CD4-positive, alpha-beta T cell (primary cell): ENCODE measurements around the gene CDH20. TPM values are rescaled to one million over a fixed set of nuclear protein-coding genes. Genes with fewer than 3 reads are reported as not detected.

Experiments
- ATAC-seq: fragments of 200-7000 bp; cut with Tn5 transposase; one replicate; pipeline ENCODE4 v1.10.0; 2022; ENCODE audit warnings: mild to moderate bottlenecking; ENCODE audit not compliant: poor library complexity
- CTCF ChIA-PET: fragments of 350-600 bp; sonication (Branson Sonifier 250); formaldehyde crosslinking; loops from one replicate; lab custom pipeline; 2021; ENCODE audit warnings: antibody characterized with exemption, inconsistent platforms; lab: Charles Lee
- POLR2A ChIA-PET: fragments of 350-600 bp; sonication (Branson Sonifier 250); formaldehyde crosslinking; loops from one replicate; lab custom pipeline; 2021; ENCODE audit warnings: antibody characterized with exemption, inconsistent platforms; lab: Charles Lee
- DNase-seq, 14 experiments: peaks; one replicate each; pipeline ENCODE4 v3.0.0-alpha.2; 2013 to 2020; ENCODE audit warnings: mixed read lengths in 2 of 14
- H3K27ac ChIP-seq, 2 donors: one replicate each; pipeline versions ENCODE4 v1.5.1 to v1.7.0; 2013; ENCODE audit warnings: low read length in 2 of 2, low read depth in 1 of 2, mild to moderate bottlenecking in 1 of 2
- H3K27me3 ChIP-seq, 2 experiments: 1 replicate in 1 of 2; 2 replicates in 1 of 2; pipeline versions ENCODE4 v1.6.1 to v1.7.0; 2013; ENCODE audit warnings: low read length in 2 of 2, control low read depth in 1 of 2, mild to moderate bottlenecking in 1 of 2, moderate library complexity in 1 of 2; ENCODE audit not compliant: insufficient read depth in 2 of 2, control insufficient read depth in 1 of 2
- H3K36me3 ChIP-seq: one replicate; pipeline ENCODE4 v1.6.1; 2013; ENCODE audit warnings: low read length, control low read depth; ENCODE audit not compliant: insufficient read depth
- H3K4me1 ChIP-seq: one replicate; pipeline ENCODE4 v1.6.1; 2013; ENCODE audit warnings: low read length, control low read depth; ENCODE audit not compliant: insufficient read depth
- H3K4me3 ChIP-seq: one replicate; pipeline ENCODE4 v1.5.1; 2013; ENCODE audit warnings: mild to moderate bottlenecking, low read length, moderate library complexity
- H3K9me3 ChIP-seq, 2 experiments: 1 replicate in 1 of 2; 2 replicates in 1 of 2; pipeline versions ENCODE4 v1.6.1 to v1.7.0; 2013; ENCODE audit warnings: low read length in 2 of 2, mild to moderate bottlenecking in 2 of 2, control low read depth in 1 of 2, moderate library complexity in 1 of 2; ENCODE audit not compliant: control insufficient read depth in 1 of 2, insufficient read depth in 1 of 2
- H3K27ac Mint-ChIP-seq: one replicate; pipeline ENCODE4 v1.8.0; 2020; ENCODE audit warnings: mixed read lengths
- H3K27me3 Mint-ChIP-seq: one replicate; pipeline ENCODE4 v1.8.0; 2021; ENCODE audit warnings: mixed read lengths
- H3K36me3 Mint-ChIP-seq: one replicate; pipeline ENCODE4 v1.8.0; 2021; ENCODE audit warnings: low read depth, mixed read lengths
- H3K4me1 Mint-ChIP-seq: one replicate; pipeline ENCODE4 v1.8.0; 2021; ENCODE audit warnings: low read depth, mixed read lengths
- H3K4me3 Mint-ChIP-seq: one replicate; pipeline ENCODE4 v1.8.0; 2020; ENCODE audit warnings: mild to moderate bottlenecking, mixed read lengths
- H3K9me3 Mint-ChIP-seq: one replicate; pipeline ENCODE4 v1.8.0; 2020; ENCODE audit warnings: mixed read lengths
- intact Hi-C, 2 experiments: fragments of 100-400 bp; cut with DNase I in 1 of 2; cut with micrococcal nuclease in 1 of 2; formaldehyde crosslinking; loops; one replicate each; pipeline versions ENCODE4 v1.15.1 to v1.9.0; 2023 to 2025; cut with DNase I, micrococcal nuclease
- total RNA-seq, 174 experiments: library from RNA in 2 of 174; stranded (reverse) in 2 of 174; gene quantifications; one replicate each; pipeline ENCODE4 v1.2.3 and lab custom pipeline; 2021 to 2026
- TF ChIP-seq, protein P1 (sequence below): fragments of 200-600 bp; IDR thresholded peaks from one replicate; pipeline ENCODE4 v1.8.0; 2022; ENCODE audit warnings: antibody characterized with exemption, mild to moderate bottlenecking

The CDH20 gene
- total RNA-seq, 2 experiments from 2014 or later: 0.16 to 0.39 TPM

- H3K27me3 ChIP-seq: no peaks in the 10 kb centered on the region
- Mint-ChIP-seq H3K27me3 (no peaks in the 10 kb centered on the region), H3K27ac (no peak overlapping the region), H3K36me3 (no peaks in the 10 kb centered on the region), H3K4me3 (no peak overlapping the region), H3K9me3 (no peaks in the 10 kb centered on the region), H3K4me1 (no peaks in the 10 kb centered on the region)
- H3K9me3 ChIP-seq: peaks cover 0 to 3% of the 10 kb centered on the region in 2 experiments
- CTCF ChIA-PET: no interaction called here
- POLR2A ChIA-PET: no interaction called here
- TF ChIP-seq, protein P1, sequence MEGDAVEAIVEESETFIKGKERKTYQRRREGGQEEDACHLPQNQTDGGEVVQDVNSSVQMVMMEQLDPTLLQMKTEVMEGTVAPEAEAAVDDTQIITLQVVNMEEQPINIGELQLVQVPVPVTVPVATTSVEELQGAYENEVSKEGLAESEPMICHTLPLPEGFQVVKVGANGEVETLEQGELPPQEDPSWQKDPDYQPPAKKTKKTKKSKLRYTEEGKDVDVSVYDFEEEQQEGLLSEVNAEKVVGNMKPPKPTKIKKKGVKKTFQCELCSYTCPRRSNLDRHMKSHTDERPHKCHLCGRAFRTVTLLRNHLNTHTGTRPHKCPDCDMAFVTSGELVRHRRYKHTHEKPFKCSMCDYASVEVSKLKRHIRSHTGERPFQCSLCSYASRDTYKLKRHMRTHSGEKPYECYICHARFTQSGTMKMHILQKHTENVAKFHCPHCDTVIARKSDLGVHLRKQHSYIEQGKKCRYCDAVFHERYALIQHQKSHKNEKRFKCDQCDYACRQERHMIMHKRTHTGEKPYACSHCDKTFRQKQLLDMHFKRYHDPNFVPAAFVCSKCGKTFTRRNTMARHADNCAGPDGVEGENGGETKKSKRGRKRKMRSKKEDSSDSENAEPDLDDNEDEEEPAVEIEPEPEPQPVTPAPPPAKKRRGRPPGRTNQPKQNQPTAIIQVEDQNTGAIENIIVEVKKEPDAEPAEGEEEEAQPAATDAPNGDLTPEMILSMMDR: no peak
- H3K4me1 ChIP-seq: no peaks in the 10 kb centered on the region
- no peaks in the 10 kb centered on the region for H3K36me3 ChIP-seq
- H3K4me3 ChIP-seq: no peak overlapping the region
- H3K27ac ChIP-seq: no peak overlapping the region
- ATAC-seq (no peak), DNase-seq (no peak)
- intact Hi-C loops: no loop called here
Measured at GRCh38 chr18:61489334-61489733, 156.1 kb downstream of the CDH20 start.

DNA sequence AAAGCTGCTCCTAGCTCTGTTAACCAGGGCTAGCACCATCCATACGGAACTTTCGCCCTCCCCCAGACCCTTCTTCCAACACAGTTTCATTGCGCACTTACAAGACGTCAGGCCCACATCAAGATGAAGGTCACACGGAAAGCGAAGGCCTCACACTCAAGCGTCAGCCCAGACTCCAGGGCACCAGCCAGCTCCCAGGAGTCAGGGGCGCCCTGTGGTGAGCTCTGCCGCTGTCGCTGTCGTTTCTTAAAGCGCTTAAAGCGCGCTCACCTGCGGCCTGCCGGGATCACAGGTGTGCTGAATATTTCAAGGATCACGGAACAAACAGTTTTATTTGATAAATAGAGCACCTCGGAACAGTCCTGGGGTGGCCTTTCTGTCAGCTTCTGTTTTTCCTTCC, 163.1 kb downstream of the CDH20 start:
- Histone ChIP-seq H3K27me3 (peaks cover 0 to 6% of the 10 kb centered on the region in 2 experiments), H3K4me1 (no peaks in the 10 kb centered on the region), H3K36me3 (no peaks in the 10 kb centered on the region), H3K4me3 (no peak overlapping the region), H3K9me3 (peaks cover 0 to 11% of the 10 kb centered on the region in 2 experiments), H3K27ac (no peak overlapping the region)
- intact Hi-C loops: no loop called here
- DNase-seq (no peak), ATAC-seq (no peak)
- Mint-ChIP-seq H3K27ac (no peak overlapping the region), H3K4me1 (no peaks in the 10 kb centered on the region), H3K4me3 (no peak overlapping the region), H3K9me3 (no peaks in the 10 kb centered on the region), H3K36me3 (no peaks in the 10 kb centered on the region), H3K27me3 (peaks cover 10% of the 10 kb centered on the region)
- TF ChIP-seq, protein P1: no peak
- ChIA-PET CTCF (no interaction called here), POLR2A (no interaction called here)

DNA sequence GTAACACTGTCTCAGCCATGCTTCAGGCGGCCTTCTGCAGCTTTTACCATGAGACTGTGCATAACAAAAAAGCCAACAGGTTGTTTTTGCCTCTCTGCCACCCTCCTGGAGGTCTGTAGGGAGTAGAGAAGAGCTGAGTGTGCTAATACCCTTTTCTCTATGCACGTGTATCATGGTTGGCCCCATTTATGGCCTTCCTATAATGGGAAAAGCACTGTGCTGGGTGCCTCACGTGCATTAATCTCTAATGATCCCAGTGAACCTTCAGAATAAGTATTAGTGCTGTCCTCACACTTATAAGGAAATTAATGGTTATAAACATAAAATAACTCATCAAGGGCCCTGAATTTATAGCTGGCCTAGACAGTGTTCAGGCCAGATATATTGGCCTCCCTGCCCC, 164.2 kb downstream of the CDH20 start:
- Mint-ChIP-seq H3K9me3 (no peaks in the 10 kb centered on the region), H3K4me3 (no peak overlapping the region), H3K27ac (no peak overlapping the region), H3K36me3 (no peaks in the 10 kb centered on the region), H3K27me3 (peaks cover 10% of the 10 kb centered on the region), H3K4me1 (no peaks in the 10 kb centered on the region)
- no peak overlapping the region for H3K27ac ChIP-seq
- ATAC-seq (no peak), DNase-seq (no peak)
- peaks cover 0 to 6% of the 10 kb centered on the region in 2 experiments for H3K27me3 ChIP-seq
- CTCF ChIA-PET: no interaction called here
- no peaks in the 10 kb centered on the region for H3K4me1 ChIP-seq
- POLR2A ChIA-PET: no interaction called here
- peaks cover 0 to 11% of the 10 kb centered on the region in 2 experiments for H3K9me3 ChIP-seq
- no peak overlapping the region for H3K4me3 ChIP-seq
- no peaks in the 10 kb centered on the region for H3K36me3 ChIP-seq
- TF ChIP-seq, protein P1: no peak
- intact Hi-C loops: no loop called here
